Activated CD4-positive, alpha-beta T cell treated with anti-CD3 and anti-CD28 coated beads, Interleukin-10, Interleukin-2, amounts not matched to agents 100 ng/mL and 50 ng/mL, durations not matched to agents 16 hours and 8 hours (primary cell): ENCODE measurements around the gene MLLT10.
A peak's percentile ranks its signal among the peaks of the same experiment; 100 is the strongest.

Experiments
- DNase-seq: peaks from one replicate; pipeline ENCODE4 v3.0.0-alpha.2; 2020

Gene MLLT10

DNA sequence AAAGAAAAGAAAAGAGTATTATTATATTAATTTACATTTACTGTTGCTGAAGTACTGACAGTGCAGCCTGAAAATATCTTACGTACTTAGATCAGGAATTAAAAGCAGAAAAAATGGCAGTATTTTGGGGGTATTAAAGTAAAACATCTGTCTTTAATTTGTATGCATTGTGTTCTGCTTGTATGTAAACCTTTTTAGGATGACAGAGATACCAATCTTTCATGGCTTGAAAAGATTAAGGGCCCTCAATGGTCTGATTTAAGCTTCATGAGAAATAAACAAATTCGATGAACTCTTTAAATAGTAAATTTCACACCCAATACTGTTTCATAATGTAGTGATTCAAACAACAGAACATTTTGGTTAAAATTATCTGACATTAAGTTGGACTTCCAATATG, 116.3 kb downstream of the MLLT10 start:
- no peak for DNase-seq

DNA sequence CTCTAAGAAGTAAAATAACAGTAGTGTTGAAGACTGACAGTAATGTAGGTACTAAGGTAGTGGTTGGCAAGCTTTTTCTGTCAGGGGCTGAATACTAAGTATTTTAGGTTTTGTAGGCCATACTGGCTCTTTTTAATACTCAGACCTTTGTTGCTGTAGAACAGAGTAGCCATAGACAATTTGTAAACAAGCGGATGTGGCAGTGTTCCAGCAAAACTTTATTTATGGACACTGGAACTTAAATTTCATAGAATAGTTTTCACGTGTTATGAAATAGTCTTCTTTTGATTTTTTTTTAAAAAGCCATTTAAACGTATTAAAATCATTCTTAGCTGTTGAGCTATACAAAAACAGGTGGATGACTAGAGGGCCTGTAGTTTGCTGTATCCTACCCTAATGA, 121.2 kb downstream of the MLLT10 start:
- no peak for DNase-seq

DNA sequence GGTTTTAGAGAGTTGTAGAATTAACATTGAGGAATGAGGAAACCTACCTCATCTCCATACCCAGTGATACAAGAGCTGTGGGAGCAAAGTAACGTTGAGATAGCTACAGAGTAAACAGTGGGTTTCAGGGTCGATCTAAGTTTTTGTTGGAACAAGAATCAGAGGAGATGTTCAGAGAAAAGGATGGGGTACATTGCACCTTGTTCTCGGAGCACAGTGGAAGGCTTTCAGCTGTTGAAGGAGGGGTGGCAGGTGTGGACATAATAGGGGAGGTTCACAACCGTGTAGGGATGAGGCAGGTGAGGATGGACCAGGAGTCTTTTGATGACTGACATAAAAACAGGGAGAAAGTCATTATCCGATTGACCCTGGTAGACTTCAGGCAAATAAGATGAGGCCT, 121.7 kb downstream of the MLLT10 start:
- DNase-seq, result no peak

DNA sequence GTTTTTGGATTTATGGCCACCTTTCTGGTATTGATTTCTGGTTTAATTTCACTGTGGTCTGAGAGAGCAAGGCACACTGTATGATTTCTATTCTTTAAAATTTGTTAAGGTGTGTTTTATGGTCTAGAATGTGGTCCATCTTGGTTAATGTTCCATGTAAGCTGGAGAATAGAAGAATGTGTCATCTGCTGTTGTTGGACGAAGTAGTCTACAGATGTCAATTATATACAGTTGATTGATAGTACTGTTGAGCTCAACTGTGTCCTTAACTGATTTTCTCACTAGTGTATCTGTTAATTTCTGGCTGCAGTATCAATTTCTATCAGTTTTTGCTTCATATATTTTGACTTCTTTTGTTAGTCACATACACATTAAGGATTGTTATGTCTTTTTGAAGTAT, 127.1 kb downstream of the MLLT10 start:
- no peak for DNase-seq

DNA sequence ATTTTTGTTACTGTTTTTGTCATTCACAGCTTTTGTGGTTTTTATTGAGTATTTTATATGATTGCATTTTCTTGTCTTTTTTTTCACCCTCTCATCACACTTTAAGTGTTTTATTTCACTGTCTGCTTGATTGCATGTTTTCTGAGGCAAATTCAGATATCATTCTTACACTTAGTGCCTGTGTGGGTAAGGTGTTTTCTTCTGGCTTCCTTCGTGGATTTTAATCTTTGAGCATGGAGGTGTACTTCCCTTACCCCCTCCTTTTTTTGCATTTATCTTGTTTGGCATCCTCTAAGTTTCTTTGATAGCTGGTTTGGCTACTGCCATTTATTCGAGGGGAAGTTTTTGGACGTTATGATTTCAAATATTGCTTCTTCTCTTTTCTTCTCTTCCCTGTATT, 127.9 kb downstream of the MLLT10 start:
- no peak for DNase-seq

DNA sequence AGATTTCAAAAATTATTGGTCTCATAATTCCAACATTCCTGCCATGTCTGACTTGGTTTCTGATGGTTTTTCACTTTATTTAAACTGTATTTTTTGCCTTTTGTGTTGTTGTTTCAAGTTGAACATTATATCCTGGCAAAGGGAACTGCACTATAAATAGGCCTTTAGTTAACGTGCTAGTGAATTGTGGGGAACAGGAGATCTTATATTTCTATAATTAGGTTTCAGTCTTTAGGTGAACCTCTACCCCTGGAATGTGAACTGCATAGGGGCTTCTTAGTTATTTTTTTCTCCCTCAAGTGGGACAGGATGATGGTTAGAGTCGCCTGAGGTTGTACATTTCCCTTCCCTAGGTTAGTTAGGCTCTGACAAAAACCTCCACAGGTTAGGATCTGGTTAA, 128.6 kb downstream of the MLLT10 start:
- DNase-seq, result no peak

DNA sequence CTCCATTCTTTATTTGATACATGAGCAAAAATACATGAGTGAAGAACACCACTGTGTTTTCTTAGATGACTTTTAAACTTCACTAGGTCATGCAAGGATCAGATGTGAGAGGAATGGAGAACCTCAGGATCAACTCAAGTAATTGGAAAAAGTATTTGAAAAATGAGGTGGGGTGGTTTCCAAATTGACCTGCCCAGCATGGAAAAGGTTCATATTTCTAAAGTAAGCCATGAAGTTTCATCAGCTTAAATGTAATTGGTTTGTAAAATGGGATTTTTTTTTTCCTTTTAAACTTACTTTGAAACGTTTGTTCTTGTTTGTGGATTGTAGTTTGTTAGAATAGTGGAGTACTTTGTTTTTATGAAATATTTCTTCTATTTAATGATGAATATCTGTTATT, 134.8 kb downstream of the MLLT10 start:
- DNase-seq, result no peak

DNA sequence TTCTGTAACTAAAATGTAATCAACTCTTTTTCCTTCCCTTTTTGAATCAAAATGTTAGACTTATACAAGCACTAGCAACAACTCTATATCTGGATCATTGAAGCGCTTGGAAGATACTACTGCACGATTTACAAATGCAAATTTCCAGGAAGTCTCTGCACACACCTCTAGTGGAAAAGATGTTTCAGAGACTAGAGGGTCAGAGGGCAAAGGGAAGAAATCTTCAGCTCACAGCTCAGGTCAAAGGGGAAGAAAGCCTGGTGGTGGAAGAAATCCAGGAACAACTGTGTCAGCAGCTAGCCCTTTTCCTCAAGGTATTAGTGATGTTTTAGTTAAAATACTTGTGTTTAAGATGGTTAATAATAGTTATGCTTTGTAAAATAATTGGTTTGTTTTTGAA, 136.4 kb downstream of the MLLT10 start:
- no peak for DNase-seq

DNA sequence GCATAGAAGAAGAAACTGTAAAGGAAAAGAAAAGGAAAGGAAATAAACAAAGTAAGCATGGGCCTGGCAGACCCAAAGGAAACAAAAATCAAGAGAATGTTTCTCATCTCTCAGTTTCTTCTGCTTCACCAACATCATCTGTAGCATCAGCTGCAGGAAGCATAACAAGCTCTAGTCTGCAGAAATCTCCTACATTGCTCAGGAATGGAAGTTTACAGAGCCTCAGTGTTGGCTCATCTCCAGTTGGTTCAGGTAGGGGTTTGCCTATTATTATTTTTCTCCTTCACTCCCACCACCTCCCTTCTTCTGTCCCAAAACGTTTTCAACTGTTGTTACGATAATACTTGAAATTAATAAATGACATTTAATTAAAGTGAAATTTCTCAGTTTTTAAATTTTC, 139.6 kb downstream of the MLLT10 start:
- no peak for DNase-seq

DNA sequence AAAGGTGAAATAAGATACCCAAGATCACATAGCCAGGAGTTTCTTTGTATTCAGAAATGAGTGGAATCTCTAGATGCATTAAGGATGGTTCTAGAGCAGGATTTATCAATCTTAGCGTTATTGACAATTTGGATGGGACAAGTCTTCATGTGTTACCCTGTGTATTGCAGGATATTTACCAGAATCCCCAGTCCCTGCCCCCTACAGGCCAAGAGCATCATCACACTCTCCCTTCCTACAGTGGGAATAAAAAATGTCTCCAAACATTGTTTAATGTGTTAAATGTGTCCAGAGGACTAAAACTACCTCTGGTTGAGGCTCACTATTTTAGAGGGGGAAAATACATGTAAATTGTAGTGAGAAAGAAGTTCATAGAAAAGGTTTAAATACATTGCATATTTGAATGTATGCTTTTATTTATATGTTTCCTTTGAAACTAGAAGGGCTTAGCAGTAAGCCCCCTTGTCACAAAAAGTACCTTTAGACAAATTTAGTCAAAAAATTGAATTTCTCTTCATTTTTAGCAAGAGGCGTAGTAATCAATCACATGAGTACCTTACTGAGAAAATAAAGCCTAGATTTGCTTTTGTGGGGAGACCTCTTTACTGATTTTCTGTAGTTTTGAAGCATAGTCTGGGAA, 141.2 kb downstream of the MLLT10 start:
- peak; percentile 46 for DNase-seq

DNA sequence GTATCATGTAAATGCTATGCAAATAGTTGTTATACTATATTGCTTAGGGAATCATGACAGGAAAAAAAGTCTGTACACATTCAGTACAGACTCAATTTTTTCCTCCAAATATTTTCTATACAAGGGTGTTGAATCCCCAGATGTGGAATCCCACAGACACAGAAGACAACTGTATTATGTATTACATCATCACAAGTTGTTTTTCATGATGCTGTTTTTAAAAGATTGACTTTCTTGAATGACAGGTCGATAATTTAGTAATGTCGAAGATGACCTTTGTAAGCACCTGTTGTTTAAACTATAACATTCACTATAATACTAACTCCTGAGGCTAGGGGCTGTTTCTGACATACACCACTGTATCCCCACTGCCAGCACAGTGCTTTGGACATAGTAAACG, 143.5 kb downstream of the MLLT10 start:
- DNase-seq, result no peak

DNA sequence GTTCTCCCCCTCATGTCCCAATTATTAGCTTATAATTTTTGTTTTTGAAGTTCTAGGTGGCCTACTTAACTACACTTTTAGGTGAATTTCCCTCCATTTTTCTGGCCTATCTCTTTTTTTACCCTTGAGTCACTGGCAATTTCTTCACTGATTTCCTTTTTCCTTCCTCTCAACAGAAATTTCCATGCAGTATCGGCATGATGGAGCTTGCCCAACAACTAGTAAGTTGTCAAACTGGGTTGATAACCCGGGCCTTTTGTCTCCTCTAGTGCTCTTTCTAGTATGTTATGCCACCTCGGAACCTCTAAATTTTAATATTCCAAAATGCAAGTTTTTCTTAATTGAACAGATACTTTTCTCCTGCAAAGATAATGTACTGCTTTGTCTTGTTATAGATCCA, 147.1 kb downstream of the MLLT10 start:
- DNase-seq, result no peak

DNA sequence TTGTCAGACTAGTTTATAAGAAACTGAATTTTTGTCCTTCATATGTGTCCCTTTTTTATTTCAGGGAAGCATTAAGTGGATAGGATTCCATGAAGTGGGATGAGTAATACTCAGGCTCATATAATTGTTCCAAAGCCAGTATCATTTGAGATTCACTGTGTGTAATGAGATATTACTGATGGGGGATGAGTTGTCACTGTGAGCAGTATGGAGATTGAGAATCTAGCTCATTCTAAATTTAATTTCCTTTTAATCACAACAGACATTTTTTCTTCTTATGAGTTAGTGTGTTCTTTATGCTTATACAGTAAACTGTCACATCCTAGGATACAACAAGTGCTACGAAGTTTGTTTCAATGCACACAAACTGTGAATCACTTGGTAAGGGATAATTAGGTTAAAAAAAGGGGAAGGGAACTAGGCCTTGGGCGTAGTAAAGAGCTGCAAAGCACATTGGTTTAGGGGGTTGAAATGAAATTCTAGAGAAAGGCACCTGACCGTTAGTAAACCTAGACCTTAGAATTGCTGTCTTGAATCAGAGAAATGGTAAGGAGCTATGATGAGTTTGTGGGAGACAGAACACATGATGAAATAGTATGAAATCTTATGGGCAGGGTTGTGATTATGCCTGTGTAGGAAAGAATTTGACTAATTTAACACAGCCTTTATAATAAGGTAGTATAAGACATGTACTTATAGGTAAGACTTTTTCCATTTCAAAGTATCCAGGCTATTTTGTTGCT, 153.4 kb downstream of the MLLT10 start:
- no peak for DNase-seq

DNA sequence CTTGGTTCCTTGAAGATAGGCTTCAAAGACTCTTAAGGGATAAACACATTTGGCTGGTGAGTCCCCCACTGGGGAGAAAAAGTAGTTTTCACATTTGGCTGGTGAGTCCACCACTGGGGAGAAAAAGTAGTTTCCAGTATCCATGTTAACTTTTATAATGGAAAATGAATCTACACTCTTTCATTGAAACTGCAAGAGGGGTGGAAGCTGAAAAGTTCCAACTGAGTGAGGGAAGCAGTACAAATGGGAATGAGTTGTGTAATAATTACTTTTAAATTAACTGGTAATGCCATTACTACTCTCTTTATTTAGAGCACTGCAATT, 153.9 kb downstream of the MLLT10 start:
- no peak for DNase-seq

DNA sequence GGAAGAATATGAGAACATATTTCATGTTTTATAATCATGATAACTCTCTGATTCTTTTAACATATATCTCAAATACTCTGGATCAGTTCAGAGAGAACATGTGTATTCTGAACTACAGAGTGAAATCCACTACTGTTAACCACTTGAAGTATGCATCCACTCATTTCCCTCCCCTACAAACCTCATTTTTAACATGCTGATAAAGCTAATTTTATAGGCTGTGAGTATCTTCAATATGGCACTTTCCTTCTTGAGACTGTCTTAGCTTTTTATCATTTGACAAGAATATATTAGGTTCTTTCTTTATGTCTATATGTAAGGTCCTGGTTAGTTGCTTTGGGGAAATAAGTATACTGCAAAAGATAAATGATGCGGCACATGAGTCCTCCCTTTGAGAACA, 154.8 kb downstream of the MLLT10 start:
- DNase-seq, result no peak

DNA sequence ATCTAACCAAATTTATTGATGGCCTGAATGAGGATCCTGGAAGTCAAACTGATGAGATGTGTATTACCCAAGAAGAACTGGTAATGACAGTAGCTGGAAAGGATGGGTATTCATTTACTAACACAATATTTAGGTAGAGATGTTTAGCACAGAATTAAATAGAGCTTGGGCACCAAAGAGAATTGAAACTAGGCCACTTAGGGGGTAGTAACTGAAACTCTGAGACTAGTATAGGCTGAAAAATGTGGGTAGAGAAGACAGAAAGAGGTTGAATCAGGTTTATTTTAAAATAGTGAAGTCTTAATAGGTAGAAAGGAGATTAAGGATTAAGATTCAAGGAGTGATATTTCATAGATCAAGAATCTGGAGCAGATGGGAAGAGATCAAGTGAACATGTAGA, 155.8 kb downstream of the MLLT10 start:
- no peak for DNase-seq

DNA sequence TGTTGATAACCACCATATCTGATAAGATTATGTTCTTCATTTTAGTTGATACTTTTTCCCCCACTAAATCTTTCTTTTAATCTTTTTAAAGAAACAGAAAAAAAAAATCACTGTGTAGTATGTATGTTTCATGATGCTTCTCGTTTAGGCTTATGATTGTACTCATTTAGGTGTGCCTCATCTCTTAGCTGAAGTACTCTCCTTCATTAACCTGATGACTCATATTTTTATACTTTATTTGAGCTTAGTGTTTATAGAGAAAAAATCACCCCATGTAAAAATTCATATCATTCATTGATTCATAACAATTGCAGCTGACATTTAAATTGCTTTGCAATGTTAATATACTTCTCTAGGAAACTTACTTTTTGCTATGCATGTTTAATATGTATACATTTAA, 158.9 kb downstream of the MLLT10 start:
- DNase-seq, result no peak

DNA sequence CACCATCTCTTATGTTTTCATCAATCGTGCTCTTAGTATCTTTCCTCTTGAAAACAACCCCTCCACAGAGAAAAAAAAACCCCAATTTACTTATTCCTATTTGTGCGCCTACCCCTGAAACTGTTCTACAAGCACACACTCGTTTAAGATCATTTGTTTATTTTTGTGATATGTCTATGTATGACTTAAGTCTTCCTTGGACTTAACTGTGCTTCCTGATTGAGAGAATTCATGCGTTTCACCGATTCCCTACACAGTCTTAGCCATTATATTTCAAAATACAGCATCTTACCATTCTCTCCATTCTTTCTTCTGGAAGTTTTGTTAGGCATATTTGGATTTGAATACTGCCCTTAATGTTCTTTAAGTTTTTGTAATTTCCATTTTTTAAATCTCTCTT, 159.4 kb downstream of the MLLT10 start:
- no peak for DNase-seq

DNA sequence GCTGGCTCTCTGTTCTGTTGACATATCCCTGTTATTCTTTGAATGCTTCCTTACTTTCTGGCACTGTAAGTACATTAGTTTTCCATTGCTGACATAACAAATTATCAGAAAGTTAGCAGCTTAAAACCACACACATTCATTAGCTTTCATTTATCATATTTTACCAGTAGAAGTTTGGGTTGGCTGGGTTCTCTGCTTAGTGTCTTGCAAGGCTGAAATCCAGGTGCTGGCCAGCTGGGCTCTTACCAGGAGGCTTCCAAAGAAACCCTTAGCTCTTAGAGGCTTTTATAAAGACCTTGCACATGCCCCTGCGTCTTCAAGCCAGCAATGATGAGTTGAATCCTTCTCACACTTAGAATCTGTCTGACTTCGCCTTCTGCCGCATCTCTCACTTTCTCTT, 160.6 kb downstream of the MLLT10 start:
- DNase-seq, result no peak

DNA sequence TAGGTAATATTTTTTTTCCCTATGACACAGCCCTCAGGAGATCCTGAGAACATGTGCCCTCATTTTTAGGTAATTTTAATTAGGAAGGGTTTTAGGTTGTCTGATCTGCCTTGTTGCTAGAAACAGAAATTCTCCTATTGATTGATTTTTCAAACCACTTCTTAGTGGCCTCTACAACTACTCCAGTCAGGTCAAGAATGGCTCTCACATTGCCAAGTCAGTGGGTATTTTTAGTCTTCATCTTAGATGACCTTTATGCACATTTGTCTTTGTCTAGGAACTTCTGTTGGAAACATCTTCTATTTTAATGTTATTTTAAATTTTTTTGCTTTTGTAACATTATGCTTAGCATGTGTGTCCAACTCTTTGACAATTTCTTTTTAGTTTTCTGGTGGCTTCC, 162.3 kb downstream of the MLLT10 start:
- no peak for DNase-seq

DNA sequence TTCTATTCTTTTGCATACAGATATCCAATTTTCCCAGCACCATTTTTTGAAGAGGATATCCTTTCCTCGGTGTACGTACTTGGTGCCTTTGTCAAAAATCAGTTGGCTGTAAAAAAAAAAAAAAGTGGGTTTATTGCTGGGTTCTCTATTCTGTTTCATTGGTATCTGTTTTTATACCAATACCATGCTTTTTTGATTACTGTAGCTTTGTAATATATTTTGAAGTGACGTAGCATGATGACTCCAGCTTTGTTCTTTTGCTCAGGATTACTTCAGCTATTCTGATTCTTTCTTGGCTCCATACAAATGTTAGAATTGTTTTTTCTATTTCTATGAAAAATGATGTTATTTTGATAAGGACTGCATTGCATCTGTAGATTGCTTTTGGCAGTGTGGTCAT, 165.5 kb downstream of the MLLT10 start:
- DNase-seq, result no peak

DNA sequence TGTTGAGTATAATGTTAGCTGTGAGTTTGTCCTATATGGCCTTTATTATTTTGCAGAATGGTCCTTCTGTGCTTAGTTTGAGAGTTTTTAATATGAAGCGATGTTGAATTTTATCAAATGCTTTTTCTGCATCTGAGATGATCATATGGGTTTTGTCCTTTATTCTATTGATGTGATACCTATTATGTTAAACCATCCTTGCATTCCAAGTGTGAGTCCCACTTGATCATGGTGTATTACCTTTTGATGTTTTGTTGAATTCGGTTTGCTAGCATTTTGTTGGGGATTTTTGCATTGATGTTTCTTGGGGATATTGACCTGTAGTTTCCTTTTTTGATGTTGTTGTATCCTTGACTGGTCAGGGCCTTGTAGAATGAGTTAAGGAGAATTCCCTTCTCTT, 166.4 kb downstream of the MLLT10 start:
- DNase-seq, result no peak

DNA sequence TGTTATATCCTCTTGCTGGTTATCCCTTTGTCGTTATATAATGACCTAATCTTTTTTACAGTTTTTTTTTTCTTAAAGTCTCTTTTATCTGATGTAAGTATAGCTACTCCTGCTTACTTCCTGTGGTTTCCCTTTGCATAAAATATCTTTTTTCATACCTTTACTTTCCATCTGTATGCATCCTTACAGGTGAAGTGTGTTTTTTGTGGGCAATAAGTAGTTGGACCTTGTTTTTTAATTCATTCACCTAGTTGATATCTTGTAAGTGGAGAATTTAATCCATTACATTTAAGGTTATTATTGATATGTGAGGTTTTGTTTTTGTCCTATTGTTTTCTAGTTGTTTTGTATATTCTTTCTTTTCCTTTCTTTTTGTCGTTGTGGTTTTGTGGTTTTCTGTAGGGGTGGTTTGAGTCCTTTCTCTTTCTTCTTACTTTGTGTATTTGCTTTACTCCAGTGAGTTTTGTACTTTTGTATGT, 168.6 kb downstream of the MLLT10 start:
- DNase-seq, result peak; percentile 54

DNA sequence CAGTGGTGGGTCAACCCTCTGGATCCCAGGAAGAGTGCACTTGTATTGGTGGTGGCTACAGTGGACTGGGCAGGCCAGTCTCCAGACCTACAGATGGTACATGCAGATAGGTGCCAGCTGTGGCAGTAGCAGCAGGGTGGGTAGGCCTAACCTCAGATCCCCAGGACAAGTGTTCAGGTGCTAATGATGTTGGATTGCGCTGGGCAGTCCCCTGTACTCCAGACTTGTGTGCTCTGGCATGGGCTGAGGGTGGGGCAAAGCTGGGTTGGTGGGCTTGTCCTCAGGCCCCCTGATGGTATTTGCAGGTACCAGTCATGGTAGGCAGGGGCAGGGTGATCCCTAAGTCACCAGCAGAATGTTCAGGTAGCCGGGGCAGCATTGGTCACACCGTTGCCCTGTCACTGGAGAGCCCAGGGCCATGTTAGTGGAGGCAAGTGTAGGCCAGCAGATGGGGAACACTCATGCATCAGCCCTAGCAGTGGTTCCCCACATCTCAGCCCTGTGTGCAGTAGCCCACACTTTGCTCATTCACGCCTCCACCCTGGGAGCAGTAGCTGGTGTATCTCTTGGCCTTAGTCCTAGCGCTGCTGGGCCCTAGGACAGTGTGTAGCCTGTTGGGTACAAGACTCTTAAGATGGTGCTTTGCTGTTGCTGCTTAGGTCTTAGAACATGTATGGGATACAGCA, 171.3 kb downstream of the MLLT10 start:
- no peak for DNase-seq

DNA sequence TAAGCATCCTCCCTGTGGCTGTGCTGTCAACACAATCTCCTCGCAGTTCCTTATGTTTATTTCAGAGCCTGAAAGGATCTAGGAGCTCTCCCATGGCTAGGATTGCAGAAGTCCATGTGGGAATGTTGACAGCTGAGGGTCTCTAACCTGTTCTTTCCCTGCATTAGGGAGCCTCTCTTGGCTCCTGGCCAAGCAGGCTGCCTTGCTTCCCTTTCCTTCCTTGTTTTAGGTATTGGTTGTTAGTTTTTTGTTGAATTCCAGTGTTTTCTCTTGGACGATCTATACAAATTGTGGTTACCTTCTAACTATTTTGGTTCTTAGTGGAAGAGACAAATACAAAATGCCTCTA, 171.8 kb downstream of the MLLT10 start:
- no peak for DNase-seq
